Fibroblast of skin of right biceps (primary cell): ENCODE results near the gene CHMP6.
A peak's percentile ranks its signal among the peaks of the same experiment; 100 is the strongest.

ENCODE experiments used
- DNase-seq: peaks from one replicate; pipeline ENCODE4 v3.0.0-alpha.2; 2013

Gene CHMP6

DNA sequence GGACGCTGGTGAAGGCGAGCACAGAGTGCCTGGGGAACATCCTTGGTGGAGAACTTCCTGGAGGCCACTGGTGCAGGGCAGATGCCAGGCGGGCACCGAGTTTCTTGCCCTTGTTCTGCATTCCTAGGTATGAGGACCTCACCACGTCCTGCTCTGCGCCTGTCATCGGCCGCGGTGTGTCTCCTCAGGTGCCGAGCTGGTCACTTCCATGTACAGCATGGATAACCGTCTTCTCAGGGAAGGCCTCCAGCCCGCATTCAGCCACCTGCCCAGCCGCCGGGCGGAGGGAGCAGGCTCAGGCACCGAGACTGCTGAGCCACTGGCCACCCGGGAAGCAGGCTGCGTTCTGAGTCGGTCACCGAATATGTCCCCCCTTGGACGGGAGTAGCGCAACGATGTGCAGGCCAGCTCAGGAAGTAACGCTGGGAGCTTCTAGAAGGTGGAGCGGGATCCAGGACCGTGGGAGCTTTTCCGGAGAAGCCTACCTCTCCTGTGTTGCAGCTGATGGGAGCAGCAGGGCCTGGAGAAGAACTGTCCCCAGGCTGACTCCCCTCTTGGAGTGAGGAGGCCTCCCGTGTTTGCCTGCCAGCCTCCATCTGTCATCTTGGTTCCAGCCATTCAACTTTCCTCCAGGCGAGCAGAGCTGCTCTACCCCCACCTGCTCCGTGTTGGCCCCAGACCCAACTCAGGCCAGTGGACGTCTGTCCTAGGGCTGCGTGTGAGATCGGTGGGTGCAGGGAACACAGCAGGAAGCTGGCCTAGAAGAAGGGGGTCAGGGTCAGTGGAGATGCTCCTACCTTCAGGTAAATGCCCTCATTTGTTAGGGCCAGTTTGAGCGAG lies 41.2 kb downstream of the CHMP6 start:
- DNase-seq, result no peak

DNA sequence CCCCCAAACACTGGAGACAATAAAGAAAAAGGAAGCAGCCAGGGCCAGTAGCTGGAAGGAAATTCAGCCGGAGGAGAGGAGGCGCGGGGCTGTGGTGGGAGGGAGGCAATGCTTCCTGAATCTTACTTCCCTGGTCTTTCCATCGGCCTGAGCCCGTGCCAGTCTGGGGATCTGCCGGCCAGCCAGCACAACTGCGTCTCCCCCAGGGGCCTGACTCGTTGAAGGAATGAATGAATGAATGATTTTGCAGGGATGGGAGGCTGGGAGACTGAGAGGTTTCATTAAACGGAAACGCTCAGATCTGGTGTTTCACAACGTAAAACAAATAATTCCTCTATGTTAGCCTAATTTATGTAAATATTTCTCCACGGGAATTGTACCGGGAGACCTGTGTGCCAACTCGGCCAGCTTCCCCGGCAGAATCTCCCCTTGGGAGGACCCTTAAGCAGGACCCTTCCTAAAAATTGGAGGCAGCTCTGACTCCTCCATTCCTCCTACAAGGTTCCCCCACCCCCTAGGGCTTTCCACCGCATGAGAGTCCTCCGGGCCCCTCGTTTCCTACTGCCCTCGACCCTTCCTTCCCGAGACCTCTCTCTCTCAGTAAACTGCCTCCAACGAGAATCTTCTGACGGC lies 42.0 kb downstream of the CHMP6 start:
- no peak for DNase-seq

DNA sequence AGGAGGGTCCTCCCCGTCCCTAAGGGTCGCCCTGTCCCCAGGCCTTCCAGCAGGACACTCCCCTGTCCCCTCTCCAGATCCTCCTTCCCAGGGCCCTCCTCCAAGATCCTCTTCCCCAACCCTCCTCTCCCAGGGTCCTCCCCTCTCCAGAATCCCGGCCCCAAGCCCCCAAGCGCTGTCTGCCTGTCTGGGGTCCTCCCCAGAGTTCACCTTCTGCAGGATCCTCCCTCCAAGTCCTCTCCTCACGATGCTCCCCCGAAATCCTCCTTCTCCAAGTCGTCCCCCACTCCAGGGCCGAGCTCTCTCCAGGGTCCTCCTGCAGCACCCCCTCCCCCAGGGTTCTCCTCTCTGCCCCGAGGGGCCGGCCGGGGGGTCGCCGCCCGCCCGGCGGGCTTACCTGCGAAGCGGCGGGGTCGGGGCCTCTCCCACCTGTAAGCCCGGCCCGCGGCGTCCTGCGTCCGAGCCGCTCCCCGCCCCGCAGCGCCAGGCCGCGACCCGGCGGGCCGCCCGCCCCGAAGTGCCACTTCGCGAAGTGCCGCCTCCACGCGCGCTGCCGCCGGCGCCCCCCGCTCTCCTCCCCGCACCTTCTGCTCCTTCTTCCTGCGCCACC lies 42.6 kb downstream of the CHMP6 start:
- DNase-seq, result peak; percentile 13

DNA sequence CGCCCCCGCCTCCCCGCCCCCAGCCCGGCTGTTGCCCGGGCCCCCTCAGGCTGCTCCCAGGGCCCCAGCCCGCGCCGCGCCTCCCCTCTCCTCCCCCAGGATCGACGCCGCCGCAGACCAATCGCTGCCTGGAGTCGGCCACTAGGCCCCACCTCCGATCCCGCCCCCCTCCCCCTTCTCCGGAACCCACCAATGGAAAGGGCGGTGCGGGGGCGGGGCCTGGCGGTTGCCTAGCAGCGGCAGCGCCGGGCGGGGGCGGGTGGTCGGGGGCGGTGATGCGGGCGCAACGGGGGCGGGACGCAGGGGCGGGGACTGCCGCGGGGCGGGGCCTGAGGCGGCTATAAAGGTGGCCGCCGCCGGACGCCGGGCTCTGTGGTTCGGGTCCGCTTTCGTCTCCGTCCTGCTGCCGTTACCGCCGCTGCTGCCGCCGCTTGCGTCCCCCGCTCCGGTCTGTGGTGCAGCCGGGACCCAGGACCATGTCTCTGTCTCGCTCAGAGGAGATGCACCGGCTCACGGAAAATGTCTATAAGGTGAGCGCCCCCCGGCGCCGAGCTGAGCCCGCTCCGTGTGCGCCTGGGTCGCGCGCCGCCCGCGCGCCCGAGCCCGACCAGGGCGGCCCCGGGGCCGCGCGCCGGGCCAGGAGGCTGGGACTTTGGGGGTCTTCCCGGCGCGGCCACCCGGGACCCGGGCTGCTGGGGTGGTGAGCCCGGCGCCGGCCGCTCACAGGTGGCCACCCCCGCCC lies 43.3 kb downstream of the CHMP6 start, which contains the start of gene BAIAP2:
BAIAP2 (plus strand) TSS at position 373 of the 742 bp plus-strand sequence; CDS start at position 477, 104 bp downstream.
- DNase-seq, result peak; percentile 95

DNA sequence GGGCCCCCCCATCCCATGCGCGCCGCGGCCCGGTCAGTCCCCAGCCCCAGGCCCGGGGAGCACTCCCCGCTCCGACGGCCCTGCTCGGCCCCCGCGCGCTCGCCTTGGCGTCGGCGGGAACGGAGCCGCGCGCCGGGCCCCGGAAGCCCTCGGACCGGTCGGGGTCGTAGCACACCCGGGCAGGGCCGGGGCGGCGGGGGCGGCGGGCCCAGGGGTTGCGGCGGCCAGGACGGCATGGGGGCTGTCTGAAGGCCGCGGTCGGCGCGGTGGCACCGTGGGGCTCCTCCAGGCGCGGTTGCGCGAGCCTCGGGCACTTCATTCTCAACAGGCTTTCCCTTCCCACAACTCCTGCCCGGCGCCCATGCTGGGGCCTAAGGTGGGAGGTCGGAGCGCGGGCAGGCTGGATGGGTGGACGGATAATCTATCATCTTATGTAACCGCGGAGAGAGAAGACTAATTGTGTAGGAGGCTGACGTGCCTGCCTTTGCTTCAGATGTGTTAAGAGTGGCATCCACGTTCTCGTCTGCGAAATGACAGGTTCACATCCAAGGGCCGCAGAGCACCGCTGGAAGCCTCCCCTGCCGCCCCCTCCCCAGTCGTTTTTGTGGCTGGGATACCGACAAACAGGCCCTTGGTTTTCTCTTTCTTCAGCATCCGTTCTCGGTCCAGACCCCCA lies 44.0 kb downstream of the CHMP6 start:
- DNase-seq, result peak; percentile 14

DNA sequence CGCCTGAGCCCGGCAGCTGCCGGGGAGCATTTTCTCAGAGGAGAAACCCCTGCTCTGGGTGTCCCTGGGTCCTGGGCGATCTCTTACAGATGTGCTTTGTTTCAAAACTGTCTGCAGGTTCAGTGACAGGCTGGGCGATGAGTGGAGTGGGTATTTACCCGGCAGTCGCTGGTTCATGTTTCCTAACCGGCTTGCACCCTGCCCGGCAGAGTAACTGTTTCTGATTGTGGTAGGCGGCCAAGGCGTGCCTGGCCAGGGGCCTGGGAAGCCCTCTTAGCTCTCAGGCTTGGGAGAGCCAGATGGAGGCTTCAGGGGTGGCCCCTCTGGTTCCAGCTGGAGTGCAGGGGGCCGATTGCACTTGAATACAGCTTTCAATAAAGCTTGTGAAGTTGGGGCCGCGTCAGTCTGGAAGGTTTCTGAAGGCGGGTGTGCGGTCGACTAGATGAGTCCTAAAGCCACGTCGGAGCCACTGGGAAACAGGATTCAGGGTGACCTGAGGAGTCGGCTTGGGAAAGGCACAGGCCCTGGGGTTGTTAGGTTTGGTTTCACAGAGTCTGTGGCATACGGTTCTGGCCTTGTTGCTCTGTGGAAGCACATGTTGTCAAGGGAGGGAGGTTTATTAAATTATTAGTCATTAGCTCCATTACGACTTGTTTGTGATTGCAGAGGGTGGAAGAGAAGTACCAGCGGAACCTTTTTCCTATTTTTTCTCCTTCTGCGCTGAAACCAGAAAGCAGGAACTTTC lies 44.7 kb downstream of the CHMP6 start:
- DNase-seq, result peak; percentile 21

DNA sequence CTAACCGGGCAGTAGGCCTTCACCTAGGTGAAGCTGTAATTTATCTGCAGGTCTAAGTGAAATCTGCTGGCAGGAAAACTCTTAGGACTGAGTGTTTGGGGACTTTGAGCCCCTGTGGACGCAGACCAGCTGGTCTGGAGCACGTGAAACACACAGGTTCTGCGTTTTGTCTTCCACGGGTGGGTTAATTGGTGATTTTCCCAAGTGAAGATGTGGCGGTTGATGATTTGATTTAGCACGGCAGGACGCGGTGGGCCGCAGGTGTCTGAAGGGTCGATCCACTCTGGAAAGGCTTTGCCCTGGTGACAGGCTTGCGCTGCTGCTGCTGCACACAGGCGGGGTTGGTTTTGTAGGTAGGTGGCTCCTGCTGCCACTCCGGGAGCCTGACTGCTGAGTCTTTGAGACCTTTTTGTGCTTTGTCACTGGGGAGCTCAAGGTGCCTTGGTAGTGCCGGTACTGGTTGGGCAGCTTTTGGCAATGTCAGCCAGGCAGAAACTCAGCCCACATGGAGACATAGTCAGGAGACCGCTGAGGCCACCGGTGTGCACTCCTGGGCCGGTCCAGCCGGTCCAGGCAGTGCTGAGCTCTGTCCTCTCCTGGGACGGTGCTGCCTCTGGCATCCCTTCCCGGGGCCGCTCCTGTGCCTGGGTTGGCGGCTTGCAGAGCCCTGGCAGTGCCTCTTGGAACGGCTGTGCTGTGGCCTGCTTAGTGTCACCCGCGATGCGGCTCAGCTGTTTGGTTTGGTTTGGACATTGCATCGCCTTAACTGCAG lies 45.6 kb downstream of the CHMP6 start:
- DNase-seq, result no peak

DNA sequence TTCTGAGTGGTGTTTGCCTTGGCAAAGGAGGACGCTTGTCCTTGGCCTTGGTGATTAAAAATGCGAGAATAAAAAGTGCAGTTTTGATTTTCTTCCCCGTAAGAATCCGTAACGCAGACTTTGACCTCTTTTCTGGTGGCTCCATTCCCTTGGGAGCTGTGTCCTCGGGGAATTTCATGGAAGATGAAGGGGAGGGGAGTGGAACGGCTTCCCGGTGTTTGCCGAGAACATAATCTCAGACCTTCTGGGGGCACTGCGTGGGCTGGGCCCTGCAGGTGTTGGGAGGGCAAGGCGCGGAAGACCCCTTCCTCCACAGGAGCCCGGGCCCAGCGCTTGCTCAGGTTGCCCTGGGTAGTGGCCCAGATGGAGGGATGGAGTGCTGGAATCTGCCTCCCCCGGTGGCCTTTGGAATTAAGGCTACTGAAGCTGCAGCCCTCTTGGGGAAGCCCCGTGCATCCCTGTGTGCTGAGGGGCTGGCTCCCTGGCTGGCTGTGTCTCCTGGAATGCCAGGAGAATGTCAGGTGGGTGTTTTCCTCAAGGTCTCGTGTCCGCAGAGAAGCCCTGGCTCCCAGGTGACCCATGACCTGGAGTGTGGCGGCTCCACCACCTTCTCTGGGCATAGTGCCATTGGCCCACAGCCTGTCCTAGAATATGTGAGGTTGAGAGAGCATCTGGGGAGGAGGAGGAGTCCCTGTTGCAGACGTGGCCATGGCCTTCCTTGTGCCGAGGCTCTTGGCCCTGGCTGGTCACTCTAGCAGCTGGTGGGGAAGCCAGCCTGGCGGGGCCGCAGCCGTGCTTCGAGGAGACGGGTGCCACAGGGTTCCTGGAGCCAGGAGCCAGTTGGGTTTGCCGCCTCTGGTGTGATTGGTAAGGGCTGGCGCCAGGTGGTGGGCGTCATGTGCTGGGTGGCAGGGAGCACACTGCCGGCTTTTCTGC lies 46.4 kb downstream of the CHMP6 start:
- DNase-seq, result no peak

DNA sequence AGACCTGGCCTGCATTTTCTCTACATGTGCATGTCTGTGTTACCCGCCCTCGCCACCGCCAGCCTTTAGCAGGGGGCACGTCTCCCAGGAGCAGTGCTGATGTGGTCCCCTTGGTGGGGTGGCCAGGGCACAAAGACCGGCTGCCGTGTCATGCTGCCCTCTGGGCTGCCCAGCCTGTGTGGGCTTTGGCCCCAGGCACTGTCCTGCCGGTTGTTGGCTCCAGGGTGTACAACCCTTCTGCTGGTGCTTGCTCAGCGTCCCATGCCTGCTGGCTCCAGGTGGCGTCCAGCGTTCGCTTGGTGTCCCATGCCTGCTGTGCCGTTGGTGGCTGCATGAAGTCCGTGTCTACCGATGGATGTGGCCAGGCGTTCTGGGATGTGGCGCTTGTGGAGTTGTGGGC lies 47.5 kb downstream of the CHMP6 start:
- DNase-seq, result no peak

DNA sequence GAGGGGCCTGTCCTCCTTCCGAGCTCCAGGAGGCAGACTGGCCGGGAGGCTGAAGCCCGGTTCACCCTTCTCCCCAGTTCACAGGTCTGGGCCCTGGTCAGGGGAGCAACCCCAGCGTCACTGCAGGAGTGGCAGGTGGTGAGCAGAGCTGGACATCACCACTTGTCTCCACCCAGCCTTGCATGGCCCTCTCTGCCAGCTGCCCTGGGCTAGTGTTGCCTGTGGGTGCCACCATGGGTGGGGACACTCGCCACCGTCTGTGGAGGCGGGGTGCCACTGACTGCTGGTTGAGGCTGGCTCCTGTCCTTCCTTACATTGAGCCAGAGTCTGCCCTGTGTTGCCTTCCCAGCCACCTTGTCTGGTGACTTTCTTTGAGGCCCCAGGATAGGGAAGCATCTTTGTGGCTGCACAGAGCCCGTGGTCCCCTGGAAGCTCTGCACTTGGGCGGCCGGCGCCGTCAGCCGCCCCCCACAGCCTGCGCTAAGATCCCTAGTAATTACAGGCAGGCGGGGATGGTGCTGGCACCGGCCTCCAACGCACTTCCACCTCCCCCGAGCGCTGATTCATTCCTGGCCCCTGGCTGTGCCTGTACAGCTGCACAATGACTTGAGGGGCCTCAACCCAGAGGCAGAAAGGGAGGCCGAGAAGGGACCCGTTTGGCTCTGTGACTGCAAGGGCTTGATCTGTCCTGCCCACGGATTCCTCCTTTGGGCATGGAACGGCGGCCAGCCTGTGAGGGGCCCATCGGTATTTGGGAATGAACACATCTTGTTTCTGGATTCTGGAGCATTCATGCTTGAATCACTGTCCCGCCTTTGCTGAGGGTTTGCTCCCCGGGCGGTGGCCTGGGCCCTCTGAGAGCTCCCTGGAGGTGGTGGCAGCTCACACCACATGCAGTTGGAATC lies 48.5 kb downstream of the CHMP6 start:
- peak; percentile 84 for DNase-seq

DNA sequence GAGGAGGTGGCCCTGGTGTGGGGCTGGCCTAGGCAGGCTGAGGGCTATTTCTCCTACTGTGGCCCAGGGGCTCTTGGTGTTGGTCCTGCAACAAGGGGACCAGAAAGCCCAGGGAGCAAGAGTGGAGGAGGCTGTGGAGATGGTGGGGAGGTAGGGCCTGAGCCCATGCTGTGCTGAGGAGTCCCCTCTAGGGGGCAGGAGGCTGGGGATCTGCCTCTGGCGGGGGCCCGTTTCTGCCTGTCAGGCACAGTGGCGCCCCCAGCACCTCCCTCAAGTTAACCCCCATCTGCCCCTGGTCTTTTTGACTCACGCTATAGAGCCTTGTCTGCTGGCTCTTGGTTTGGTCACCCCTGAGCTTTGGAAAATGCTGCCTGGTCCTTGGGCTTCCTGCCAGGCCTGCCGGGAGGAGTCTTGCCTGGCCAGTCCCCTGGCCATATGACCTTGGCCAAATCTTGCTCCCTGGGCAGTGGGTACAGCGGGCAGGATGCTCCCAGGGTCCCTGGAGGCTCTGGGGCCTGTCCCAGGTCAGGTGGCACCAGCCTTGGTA lies 49.2 kb downstream of the CHMP6 start:
- DNase-seq, result peak; percentile 20

DNA sequence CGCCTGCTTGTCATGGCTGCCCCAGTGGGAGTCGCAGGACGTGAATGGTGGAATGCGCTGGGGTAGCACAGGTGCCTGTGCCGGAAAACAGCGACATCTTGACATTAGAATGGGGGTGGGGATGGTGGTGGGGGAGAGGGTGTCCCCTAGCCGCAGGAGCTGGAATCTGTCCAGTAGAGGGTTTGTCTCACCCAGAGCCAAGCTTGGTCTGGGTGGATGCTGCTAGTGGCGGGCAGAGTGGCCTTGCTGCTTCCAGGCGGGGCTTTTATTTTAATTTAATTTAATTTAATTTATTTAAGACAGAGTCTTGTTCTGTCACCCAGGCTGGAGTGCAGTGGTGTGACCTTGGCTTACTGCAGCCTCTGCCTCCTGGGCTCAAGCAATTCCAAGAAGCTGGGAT lies 51.0 kb downstream of the CHMP6 start:
- no peak for DNase-seq

DNA sequence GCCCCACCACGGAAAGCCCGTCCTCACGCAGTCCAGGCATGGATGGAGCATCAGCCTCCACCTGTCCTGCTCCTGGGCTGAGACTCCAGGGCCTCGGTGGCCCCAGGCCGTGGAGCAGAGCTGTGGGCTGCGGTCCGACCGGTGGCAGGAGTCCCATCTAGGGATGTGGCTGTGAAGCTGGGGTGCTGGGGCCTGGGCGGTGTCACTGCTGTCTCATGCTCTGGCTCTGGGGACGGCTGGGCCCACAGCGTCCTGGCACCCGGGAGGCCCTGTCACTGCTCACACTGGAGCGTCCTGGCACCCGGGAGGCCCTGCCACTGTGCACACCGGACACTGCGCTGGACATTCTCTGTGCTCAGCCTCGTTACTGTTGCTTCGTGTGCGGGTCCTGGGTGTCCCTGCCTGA lies 51.7 kb downstream of the CHMP6 start:
- DNase-seq, result no peak

DNA sequence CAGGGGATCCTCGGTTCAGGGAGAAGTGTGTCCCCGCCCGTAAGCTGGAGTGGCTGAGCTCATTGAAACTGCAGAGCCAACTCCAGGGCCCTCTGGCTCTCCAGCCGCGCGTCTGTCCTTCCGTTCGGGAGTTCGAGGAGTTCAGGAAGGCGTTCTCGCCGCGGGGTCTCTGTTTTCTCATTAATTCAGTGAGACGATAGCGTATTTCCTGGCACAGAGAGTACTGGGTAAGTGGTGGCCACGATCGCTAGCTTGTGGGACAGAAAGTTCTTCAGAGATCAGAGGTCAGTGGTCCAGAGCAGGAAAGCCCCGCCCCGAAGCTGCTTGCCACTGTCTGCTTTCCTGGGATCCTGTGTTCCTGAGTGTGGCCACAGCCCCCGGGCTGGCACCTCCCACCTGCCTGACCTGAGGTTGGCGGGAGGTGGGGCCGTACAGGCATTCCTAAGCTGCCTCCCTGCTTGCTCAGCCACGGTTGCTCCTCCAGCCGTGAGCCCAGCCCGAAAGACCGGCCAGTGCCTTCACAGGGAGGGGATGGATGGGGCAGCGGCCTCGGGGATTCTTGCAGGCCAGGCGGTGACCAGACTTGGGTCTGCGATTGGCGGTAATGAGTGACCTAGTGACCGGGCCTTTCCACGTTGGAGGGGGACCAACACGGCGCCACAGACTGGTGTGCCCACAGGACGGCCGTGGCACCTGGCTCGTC lies 52.2 kb downstream of the CHMP6 start:
- DNase-seq, result peak; percentile 36

DNA sequence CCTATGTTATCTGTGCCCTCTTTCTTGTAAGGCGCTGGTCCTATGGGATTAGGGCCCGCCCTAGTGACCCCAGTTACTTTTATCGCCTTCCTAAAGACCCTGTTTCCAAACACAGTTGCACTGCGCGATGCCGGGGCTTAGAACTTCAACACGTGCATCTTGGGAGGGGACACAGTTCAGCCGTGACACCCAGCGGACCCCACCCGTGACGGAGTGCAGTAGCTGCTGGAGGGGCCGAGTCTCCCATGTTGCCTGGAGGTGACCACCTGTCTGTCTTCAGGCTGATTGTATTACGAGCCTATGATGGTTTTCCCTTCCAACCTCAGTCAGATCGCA lies 52.8 kb downstream of the CHMP6 start:
- no peak for DNase-seq

DNA sequence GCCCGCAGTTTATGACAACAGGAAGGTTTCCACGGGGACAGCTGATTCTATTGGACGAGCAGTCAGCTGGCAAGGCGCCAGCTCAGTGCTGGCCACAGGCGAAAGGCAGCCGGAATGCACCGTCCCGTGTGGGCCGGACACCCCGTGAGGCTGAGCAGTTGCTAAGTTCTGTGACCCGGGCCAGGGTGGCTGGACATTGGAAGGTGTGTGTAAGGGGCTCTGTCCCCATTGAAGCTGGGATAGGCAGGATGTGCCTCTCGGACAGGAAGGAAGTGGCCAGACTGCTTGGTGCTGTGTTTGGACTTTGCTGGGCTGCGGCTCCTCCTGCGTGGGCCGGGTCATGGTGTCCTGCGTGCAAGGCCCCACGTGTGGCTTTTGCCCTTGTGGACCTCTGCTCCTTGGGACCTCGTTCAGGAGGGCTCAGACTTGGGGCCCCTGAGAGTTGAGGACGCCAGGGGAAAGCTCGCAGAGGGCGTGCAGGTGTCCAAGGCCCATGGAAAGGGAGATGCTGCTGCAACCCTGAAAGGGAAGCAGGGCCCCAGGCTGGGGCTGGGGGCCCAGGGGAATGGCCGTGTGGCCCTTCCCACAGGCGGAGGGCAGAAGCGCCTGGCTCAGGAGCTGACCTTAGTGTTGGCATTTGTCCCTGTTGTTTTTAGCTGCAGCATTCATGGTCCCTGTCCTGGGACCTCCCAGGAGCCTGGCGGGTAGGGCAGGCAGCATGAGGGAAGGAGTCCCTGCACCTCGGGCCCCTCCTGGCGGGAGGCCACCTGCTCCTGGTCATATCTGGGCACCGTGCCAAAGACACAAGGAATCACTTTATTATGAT lies 53.3 kb downstream of the CHMP6 start:
- peak; percentile 42 for DNase-seq

DNA sequence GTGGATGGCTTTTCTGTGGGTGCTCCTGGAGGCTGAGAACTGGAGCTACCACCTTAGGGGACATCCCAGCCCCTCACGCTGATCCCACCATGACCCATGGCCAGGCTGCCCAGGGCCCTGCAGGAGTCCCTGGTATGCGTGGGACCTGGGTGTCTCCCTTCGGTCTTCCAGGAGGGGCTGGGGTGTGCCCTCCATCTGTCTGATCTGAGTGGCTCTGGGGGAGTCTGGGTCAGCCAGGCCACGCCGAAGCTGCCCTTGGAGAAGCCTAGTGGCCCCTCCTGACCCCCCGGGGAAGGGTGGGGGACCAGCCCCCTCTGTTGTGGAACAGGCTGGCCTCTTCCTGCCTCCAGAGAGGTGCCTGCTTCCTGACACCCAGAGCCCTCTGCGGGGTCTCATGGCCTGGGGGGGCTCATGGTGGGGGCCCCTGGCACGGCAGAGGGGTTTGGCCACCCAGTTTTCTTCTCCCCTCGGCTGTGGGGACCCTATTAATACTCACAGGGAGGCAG lies 54.0 kb downstream of the CHMP6 start:
- DNase-seq, result no peak
